ENCODE data around the gene PPBP.

The PPBP gene

DNA sequence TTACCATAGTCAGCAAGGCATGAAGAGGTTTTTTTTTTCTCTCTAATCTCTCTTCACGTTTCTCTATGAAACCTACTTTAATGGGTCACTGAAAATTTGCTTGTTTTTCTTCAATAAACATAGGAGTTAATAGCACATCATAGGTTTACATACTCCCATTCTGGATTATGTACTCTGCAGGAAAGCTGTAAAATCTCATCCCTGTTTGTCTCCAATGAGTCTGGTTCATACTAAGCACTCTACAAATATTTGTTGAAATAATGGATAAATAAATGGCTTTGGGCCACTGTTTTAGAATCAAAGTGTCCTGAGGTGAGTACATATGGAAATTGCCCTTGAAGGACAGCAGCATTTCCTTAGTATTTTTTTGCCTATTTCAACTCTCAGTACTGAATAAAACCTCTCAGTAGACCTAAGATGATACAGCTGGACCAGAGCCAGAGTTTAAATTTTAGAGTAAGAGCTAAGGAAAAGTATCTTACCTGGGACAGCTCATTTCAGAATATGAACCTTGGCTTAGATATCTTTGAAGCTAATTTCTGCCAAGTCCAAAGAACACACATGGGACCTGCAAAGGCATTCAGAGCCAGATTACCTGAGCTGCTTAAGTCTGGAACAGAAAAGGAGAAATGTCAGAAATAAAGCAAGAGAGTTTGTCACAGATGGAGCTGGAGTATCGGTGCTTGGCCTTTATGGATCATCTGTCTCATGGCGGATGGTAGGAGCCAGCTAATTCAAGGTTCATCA is 40.6 kb downstream of the PPBP start:
- no peak for DNase-seq

DNA sequence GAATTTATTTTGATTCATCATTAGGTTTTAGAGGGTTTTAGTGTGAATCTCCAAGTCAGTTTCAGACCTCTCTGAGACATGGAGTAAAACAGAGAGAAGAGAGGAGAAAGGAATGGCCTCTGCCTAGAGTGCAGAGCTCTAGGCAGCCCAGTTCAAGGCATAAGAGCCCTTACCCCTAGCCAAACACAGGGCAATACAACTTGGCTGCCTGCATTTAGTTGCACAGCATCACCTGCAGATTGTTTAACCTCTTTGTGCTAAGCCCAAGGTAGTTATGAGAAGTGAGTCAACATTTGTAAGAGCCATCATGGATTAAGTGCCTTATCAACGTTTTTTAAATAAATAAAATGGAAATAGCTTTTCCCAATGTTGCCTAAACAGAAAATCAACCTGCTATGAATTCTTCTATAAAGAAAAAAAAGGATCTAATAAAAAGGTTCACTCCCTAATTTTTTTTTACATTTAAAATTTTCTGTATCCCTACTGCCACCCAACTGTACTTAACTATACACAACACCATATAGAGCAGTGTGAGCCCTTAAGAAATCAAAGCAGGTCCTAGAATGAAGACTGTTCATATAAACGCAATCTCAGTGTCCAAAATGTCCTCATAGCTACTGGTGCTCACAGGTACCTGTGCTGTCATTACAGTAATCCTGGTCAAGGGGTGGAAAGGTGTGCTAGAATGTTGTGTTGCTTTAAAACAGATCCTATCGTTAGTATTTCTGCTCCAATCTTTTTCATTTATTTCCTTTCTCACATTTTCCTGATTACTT is 42.1 kb downstream of the PPBP start:
- DNase-seq = no peak

DNA sequence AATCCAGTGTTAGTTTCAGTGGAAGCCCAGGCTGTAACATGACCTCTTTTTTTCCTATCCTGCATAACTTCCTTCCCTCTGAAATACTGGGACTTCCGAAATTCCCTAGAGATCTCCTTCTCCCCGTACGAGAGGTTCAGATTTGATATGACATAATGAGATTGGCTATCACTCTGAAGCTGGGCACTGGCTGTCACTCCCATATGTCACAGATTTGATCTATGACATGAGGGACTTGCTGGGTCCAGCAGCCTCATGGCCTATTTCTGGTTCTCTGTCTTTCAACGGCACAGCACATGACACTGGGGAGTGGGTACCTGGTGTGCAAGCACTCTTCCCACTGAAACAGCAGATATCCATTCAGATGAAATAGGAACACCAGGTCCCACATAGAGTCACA is 42.9 kb downstream of the PPBP start:
- no peak for DNase-seq

DNA sequence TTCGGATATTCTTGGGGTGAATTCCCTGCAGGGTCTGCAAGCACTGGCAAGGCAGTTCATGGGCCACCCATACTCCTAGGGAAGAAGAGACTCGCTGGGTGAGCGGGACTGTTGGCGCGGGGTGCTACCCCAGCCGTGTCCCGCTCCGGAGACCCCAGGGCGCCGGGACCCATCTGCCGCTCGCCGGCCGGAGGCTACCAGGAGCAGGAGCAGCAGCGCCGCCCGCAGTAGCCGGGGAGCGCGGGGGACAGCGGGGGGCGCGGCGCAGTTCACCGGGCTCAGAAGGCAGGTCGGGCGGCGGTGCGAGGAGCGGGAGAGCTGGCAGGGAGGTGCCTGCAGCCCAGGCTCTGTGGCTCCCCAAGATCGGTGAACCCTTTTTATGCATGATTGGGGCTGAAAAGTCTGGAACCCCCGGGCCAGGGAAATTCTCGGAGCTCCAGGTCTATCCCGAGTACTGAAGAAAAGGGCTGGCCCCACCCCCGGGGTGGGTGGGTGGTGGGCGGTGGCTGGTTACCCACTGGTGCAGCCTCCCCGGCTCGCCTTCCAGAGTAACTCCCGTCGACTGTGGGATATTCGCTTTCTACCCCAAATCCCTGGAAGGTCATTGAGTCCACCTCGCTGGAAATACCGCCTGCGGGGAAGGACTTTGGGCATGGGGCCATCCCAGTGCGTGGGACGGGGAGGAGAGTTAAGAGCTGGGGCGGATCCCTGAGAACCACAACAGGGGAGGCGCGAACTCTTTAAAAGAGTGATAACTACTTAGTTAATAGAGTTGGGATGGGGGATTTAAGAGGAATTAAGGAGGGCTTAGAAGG is 43.7 kb downstream of the PPBP start:
- no peak for DNase-seq

DNA sequence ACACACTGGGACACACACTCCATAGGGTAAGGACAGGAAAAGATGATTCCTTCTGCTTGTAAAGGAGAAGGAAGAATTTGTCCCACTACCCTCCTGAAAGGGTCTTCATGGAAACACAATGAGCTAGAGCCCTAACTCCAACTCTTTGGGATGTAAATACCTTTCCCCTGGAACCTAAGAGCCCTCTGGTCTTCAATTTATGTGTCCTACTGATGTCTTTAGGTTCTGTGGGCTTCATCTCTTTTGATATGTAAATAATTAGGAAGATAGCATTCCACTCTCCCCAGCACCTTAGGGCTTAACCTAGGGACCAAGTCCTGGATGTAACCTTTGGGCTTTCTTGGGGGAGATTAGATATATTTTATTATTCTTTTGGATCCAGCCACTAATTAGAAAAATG is 44.4 kb downstream of the PPBP start:
- DNase-seq = no peak

DNA sequence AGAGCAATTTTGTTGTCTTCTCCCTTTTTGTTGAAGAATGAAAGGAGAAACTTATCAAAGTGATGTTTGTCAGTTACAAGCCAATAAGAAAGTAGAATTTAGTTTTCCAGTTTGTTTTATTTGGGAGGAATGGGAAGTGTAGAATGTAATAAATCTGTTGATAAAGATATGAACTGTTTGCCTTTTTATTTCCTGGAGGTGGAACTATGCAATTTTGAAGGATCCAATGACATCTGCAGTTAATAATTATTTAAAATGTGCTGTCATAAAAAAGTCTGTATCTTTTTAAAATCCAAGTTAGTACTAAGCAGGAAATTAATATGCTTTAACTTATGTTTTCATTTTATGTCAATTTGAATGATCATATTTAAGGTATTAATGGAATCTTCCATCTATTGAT is 51.0 kb downstream of the PPBP start:
- DNase-seq = no peak
